ENCODE data around the gene CAMSAP1. TPM values are rescaled to one million over a fixed set of nuclear protein-coding genes. Genes with fewer than 3 reads are reported as not detected.

Gene CAMSAP1
- total and polyA plus RNA-seq, 9 of the 15 experiments (the other 6 are each of a cell fraction or from before 2014, with no cell fraction given): 1.5 to 28.8 (median 14.3) TPM

GRCh38 chr9:135908093-135908753 lies 877 bp upstream of the CAMSAP1 start (continued):
- TF ChIP-seq ZNF324 (CRISPR knock-in tag; IDR thresholded peaks at IDR 0.05): no peak
- TF ChIP-seq UBTF (IDR thresholded peaks at IDR 0.05; ENCODE audit: borderline replicate concordance in 1 of 2, low read depth in 2 of 2, low read length in 2 of 2): 0 out of 4 replicates have a peak, but pooled peaks of 1 of the 2 experiments have one; percentile 30
- TF ChIP-seq TAF9B (IDR thresholded peaks at IDR 0.05; ENCODE audit: partially characterized antibody): no peak
- TF ChIP-seq PHF21A (IDR thresholded peaks at IDR 0.05; ENCODE audit: borderline replicate concordance, low read depth): no peak
- no peak for TF ChIP-seq CBX1 (IDR thresholded peaks at IDR 0.05; ENCODE audit: low read depth)
- no peak for TF ChIP-seq ZNF780A (CRISPR knock-in tag; IDR thresholded peaks at IDR 0.05)
- no peak for TF ChIP-seq DEAF1 (CRISPR knock-in tag; IDR thresholded peaks at IDR 0.05)
- TF ChIP-seq ZNF133 (CRISPR knock-in tag; IDR thresholded peaks at IDR 0.05): no peak
- TF ChIP-seq E2F6 (IDR thresholded peaks at IDR 0.05; ENCODE audit: borderline replicate concordance in 1 of 2, extremely low read depth in 1 of 2, insufficient read depth in 1 of 2, insufficient read length in 1 of 2, low read depth in 1 of 2, low read length in 1 of 2, poor library complexity in 1 of 2, severe bottlenecking in 1 of 2): peak; percentile 76 to 84
- no peak for TF ChIP-seq ELK1 (CRISPR knock-in tag; IDR thresholded peaks at IDR 0.05)
- no peak for TF ChIP-seq MAFG (tag; conservative IDR thresholded peaks at IDR 0.05)
- no peak for TF ChIP-seq E2F3 (CRISPR knock-in tag; IDR thresholded peaks at IDR 0.05)
- no peak for TF ChIP-seq HSF4 (CRISPR knock-in tag; IDR thresholded peaks at IDR 0.05; ENCODE audit: borderline replicate concordance)
- no peak for TF ChIP-seq PTTG1 (tag; IDR thresholded peaks at IDR 0.05; ENCODE audit: low read depth)
- TF ChIP-seq FOXK2 (conservative IDR thresholded peaks at IDR 0.05 in 1 of 2, IDR thresholded peaks at IDR 0.05 in 1 of 2; ENCODE audit: low read depth in 2 of 2): no peak
- 0 out of 2 replicates have a peak, but pooled peaks have one; percentile 16 for TF ChIP-seq NCOA6 (IDR thresholded peaks at IDR 0.05)
- TF ChIP-seq POLR2G (IDR thresholded peaks at IDR 0.05; ENCODE audit: low read depth, low read length): peak; percentile 52
- no peak for TF ChIP-seq CTCF (IDR thresholded peaks at IDR 0.05 in 2 of 3, conservative IDR thresholded peaks at IDR 0.05 in 1 of 3; ENCODE audit: insufficient read depth in 2 of 3, low read depth in 1 of 3, low read length in 3 of 3)
